ACHN (cell line): Measurements from ENCODE around the gene TMA7.
"Not testable (repeated sequence)": the region's sequence is repeated elsewhere in the genome, so short reads cannot be mapped to it uniquely, and the experiment has no call there.

Experiments
- DNase-seq: peaks from one replicate; pipeline ENCODE4 v3.0.0-alpha.2; 2015
- in situ Hi-C: cut with HindIII; loops from 2 replicates; pipeline ENCODE4 v1.10.0; 2017; ENCODE audit warnings: low sequenced_read_pairs, low pct_ligation_motif_present, low pct_unique_long_range_greater_than_20kb

The TMA7 gene

GRCh38 chr3:48439820-48440589, at the start of gene TMA7, which contains the start of gene CCDC51:
TMA7 (plus strand) TSS chr3:48440257; CDS start chr3:48440297, 40 bp downstream.
CCDC51 (minus strand) TSS chr3:48440119; CDS start chr3:48435128, 4,991 bp downstream.
- in situ Hi-C loops, result no loop called here
- DNase-seq, result peak; percentile 95

DNA sequence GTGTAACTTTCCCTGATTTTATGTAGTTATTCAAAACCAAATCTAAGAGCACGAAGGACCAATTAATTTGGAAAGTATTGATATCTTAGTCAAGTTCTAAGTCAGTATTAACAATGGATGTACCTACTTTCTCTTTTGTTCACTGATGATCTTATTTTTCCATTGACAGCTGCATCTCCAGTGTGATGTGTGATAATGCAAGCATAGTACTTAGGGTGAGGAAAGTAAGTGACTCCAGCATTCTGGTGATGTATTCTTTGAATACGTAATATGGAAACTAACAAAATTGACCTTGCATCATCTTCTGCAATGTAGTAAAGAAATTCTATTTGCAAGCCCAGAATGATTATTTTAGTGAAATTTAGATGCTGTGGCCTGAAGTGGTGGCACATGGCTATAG, 45.7 kb upstream of the TMA7 start:
- in situ Hi-C loops, result no loop called here
- no peak for DNase-seq

- in situ Hi-C loops, result no loop called here
- no peak for DNase-seq
Measured at GRCh38 chr3:48395714-48396113, 44.3 kb upstream of the TMA7 start.

GRCh38 chr3:48397767-48398681, 42.0 kb upstream of the TMA7 start:
- in situ Hi-C loops, result no loop called here
- no peak for DNase-seq

DNA sequence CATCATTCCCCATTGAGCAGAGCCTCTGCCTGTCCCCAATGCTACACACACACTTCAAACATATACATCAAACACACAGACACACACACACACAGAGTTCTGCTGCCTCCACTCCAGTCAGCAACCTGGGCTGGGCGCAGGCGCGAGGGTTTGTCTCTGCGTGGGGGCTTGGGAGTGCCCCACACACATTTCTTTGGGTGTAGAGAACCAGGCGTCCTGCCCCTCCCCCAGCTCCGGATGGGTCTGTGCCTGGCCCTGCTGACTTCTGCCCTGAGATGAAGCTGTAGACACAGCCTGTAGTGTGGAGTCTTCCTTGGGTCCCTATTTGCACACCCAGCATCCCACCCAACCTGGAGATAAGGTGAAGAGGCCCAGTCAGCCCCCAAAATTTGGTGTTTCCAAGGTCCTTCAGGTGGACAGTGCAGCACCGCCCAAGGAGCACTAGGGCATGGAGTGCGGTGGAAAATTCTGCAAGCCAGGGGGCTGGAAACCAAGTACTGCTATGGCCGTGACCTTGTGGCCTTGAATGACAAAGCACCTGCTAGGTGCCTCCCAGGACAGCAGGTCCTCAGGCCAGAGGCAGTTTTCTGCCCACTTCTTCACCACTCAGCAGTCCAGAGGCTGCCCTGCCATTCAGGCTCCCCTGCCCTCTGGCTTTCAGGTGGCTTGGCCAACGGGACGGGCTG, 41.2 kb upstream of the TMA7 start:
- no peak for DNase-seq

GRCh38 chr3:48399387-48400172, 40.5 kb upstream of the TMA7 start:
- no peak for DNase-seq
- in situ Hi-C loops, result no loop called here

More for the DNA sequence above, 41.2 kb upstream of the TMA7 start:
- in situ Hi-C loops, result no loop called here

- DNase-seq, result peak; percentile 60
- in situ Hi-C loops, result no loop called here
Measured at GRCh38 chr3:48400824-48401433, 39.1 kb upstream of the TMA7 start.

DNA sequence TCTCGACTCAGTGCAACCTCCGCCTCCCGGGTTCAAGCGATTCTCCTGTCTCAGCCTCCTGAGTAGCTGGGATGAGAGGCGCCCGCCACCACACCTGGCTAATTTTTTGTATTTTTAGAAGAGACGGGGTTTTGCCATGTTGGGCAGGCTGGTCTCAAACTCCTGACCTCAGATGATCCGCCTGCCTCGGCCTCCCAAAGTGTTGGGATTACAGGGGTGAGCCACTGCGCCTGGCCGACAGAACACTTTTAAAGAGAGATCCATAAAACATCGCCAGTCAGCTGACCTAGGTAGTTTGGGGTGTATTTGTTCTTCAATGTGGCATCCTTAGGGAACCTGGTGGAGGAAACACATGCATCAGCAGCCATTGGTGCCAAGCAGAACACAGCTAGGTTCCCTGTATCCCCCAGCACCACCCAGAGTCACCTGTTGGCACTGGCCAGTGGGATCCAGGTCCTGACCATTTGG, 38.6 kb upstream of the TMA7 start:
- in situ Hi-C loops, DNase-seq: not testable (repeated sequence)

DNA sequence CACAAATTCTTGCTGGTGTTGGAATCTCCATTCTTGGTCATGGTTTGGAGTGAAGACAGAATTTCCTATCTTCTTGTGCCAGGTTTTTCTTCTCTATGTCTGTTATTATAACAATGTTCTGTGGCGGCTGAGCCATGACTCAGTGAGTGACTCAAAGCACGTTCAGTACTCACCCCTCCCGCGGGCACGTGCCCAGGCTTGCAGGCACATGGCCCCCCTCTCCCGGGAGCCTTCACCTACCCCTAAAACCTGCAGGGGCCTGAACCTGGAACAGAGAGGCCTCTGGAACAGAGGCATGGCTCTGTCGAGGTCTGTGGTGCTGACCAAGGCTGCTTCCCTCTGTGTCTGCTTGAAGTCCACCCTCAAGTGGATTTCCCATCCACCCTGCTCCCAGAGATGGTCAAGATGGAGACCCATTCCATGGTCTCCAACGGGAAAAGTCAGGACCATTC, 37.8 kb upstream of the TMA7 start:
- in situ Hi-C loops, result no loop called here
- DNase-seq, result peak; percentile 69

GRCh38 chr3:48402907-48403306, 37.1 kb upstream of the TMA7 start:
- no peak for DNase-seq
- in situ Hi-C loops, result no loop called here

DNA sequence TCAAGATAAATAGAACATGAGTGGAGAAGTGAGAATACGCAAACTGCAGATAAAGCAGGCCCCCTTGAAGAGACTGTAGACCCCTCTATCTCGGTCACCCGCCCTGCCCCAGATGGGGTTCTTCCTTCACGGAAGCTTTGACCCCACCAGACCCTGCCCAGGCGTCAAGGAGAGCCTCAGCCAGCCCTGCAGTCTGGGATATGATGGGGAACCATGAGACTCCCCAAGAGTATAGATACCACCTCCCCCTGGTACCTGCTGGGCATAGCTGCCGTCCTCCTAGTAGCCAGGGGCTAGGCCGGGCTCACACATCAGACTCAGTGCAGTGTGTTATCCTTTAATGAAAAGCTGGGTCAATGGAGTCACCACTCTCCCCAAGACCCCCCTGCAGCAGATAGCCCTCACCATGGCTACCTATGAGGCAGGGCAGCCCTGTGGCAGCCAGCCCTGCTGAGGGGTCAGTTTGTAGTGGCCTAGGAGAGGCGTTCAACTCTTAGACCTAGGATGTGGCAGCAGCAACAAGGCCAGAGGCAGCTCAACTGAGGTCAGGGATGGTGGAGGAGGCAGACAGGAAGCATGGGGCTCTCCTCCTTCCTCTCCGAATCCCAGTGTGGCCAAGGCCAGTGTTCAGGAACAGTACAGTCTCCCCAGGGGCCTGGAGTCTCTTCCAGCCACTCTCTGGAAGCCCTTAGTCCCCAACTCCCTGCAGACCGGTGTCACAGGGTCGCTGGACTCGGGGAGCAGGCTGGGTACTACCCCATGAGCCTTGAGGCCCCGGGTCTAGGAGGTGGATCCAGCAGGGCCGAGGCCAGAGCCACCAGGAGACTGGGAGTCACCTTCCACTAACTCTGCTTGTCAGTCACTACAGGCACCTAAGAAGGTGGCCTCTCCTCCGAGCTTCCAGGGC, 36.3 kb upstream of the TMA7 start:
- DNase-seq, result no peak
- in situ Hi-C loops, result no loop called here

DNA sequence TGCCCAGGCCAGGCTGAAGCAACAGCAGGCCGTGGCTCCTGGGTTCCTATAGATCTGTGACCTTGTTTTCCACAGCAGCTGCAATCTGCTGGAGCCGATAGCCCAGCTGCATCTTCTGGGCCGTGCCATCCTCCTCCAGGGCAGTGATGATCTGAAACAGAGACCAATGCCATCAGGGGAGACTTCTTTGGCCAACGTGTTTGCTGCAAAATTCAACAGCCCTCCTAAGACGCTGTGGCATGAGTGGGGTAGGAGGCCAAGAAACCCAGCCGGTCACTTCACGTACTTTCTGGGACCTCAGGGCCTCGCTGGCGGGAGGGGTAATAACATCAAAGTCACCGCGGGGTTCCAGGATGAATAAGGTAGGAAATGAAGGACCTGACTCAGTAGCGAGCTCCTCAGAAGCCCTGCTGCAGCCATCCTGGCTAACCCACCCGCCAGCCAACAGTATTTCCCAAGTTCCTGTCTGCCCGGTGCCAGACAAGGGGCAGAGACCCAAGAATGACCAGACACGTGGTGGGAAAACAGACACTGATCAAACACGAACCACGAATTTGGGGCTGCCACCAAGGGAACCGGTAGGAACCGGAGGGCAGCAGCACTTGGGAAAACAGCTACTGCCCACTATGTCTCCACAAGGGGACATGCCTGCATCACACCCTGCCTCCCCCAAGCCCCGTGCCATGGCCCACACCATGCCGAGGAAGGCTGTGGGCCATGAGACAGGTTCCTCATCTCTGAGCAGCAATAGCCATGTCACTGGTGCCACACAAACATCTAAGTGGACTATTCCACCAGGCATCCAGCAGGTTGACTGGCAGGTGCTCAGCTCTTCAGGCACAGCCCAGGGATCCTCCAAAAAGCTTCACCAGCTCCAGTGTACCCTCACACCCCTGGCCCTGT, 35.4 kb upstream of the TMA7 start:
- in situ Hi-C loops, result no loop called here
- DNase-seq, result no peak

- no peak for DNase-seq
- in situ Hi-C loops, result no loop called here
Measured at GRCh38 chr3:48405343-48405881, 34.6 kb upstream of the TMA7 start.

GRCh38 chr3:48405971-48406370, 34.1 kb upstream of the TMA7 start:
- DNase-seq, result no peak
- in situ Hi-C loops, result no loop called here
